NCI-H69 (cell line): ENCODE measurements around the gene PIR.

Experiments
- DNase-seq: peaks from one replicate; lab custom pipeline; 2025; lab: John Stamatoyannopoulos, UW

The PIR gene

GRCh38 chrX:15349046-15349445 lies 144.1 kb downstream of the PIR start:
- peak; percentile 82 for DNase-seq

GRCh38 chrX:15345976-15346375 lies 147.2 kb downstream of the PIR start:
- DNase-seq = no peak

GRCh38 chrX:15344106-15344505 lies 149.0 kb downstream of the PIR start:
- DNase-seq = peak; percentile 3

GRCh38 chrX:15343075-15343476 lies 150.1 kb downstream of the PIR start:
- DNase-seq = no peak

GRCh38 chrX:15340867-15341266 lies 152.3 kb downstream of the PIR start:
- no peak for DNase-seq

GRCh38 chrX:15336023-15336413 lies 157.1 kb downstream of the PIR start:
- peak; percentile 33 for DNase-seq

GRCh38 chrX:15335135-15336022 lies 157.8 kb downstream of the PIR start, which contains the start of gene PIGA:
Gene PIGA (minus strand): TSS chrX:15335523. CDS start chrX:15331930, 3,593 bp downstream.
- peak; percentile 98 for DNase-seq
